HG03460 (cell line): ENCODE data around the gene SHISAL1.
"Not testable (repeated sequence)": the region's sequence is repeated elsewhere in the genome, so short reads cannot be mapped to it uniquely, and the experiment has no call there.

Source experiments
- ATAC-seq: cut with Tn5 transposase; IDR thresholded peaks from one replicate; pipeline ENCODE4 v1.9.1; 2021; ENCODE audit not compliant: unreplicated experiment

Gene SHISAL1

DNA sequence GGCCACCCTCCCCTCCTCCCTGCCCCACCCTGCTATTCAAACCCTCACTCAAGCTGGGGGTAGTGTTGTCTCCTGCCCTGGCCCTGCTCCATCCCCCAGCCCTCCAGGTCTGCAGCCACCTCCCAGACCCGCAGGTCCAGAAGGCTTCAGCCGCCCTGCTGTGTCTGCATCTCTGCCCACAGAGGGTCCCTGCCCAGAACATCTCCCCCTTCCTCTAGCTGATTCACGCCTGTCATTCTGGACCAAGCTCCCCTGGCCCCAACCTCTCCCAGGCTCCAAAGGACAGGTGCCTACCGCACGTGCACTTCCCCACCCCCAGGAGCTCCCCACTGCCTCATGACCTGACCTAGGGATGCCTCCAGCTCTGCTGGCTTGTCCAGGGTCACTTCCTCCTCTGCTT lies 16.0 kb upstream of the SHISAL1 start:
- ATAC-seq, result no peak

- ATAC-seq, result no peak
These were observed 15.6 kb upstream of the SHISAL1 start for GRCh38 chr22:44328326-44328725.

- no peak for ATAC-seq
These were observed 13.7 kb upstream of the SHISAL1 start for GRCh38 chr22:44326491-44326885.

DNA sequence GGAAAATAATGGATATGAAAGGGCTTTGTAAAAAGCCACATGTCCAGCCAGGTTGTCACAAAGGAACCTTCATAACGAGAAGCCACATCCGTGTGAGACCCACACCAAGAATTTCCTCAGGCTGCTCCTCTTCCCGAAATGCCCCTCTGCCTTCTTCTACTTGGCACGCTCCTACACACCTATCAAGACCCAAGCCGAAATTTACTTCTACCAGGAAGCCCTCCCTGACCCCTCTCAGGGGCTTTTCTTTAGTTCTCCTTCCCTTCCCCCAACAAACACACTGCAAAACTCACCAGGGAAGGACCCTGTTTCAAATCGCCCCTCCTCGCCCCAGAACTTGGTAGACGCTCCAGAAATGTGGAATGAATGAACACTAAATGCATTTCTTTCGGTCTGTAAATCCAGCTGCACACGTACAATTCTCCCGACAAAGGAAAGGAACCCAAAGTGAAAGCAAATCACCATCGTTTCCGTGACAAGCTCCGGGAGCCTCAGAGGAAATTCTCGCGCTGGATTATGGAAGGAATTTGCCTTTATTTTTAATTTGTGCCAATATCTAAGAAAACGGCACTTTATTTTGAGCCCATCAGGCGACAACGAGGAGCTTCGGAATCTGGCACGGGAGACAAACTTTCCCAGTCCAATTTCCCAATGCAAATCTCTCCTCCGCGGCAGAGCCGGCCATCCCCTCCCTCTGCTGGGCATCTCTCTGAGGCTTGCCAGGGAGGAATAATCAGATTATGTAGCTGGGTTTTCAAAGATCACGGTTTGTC lies 13.2 kb upstream of the SHISAL1 start:
- ATAC-seq, result no peak

- not testable (repeated sequence) for ATAC-seq
These were observed 10.5 kb upstream of the SHISAL1 start for GRCh38 chr22:44323140-44323790.

DNA sequence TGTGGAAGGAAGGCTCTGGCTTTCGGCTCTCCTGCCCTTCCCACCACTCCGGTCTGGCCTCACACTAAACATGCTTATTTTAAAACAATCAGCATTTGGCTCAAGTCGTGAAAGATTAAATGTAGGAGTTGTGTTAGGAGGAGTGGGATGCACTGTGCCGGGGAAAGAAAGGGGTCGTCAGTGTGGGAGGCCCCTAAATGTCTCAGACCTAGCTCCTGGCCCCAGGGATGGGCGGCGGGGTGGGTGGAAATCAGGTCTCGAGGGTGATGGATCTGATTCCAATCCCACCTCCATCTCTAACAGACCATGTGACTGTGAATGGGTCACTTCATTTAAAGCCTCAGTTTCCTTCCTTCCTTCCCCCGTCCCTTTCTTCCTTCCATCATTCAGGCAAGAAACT lies 6.9 kb upstream of the SHISAL1 start:
- no peak for ATAC-seq

- ATAC-seq, result no peak
These were observed 6.0 kb upstream of the SHISAL1 start for GRCh38 chr22:44318751-44319150.

DNA sequence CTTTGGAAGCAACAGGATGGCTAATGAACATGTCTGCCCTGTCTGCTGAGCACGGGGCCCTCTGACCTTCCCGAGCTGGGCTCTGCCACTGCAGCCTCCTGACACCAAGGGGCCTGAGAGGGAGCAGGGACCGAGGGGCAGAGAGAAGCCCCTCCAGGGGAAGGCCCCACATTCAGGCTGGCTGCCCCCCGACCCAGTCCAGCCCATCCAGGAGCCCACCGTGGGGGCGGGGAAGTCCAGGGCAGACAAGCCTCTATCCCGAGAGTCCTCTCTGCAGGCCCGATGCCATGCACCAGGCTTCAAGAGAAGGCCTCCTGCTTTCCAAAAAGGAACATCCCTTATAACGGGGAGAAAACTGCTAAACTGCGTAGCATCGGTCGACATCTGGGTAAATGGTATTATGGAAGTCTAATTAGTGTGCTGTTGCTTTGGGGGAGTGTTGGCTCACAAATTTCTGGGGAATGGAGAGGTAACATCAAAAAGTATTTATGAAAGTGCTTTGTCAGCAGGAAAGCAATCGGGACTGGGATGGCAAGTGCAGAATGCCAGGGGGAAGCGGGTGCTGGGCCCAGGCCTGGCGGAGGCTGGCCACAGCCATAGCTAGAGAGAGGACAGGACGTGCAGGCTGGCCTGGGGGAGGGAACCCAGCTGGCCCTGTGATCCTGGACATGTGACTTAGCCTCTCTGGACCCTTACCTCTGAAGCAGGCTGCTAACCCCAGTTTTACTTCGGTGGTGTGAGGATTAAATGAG lies 5.3 kb upstream of the SHISAL1 start:
- ATAC-seq, result no peak

DNA sequence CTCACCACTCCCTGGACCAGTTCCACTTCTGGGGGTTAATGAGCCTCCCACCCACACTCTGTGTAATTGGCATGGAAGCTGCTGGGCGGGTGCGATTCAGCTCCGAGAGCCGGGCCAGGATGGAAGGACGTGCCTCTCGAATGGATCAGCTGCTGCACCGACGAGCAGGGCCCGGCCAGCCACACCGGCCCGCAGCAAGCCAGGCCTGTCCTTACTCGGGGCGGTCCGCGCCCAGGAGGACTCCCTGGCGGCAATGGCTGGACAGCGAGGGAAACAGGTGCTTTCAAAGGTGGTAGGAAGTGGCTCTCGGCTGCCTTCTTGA lies 4.3 kb upstream of the SHISAL1 start:
- ATAC-seq, result no peak

- ATAC-seq, result no peak
These were observed 3.8 kb upstream of the SHISAL1 start for GRCh38 chr22:44316393-44317122.

GRCh38 chr22:44314425-44315067 lies 1.8 kb upstream of the SHISAL1 start:
- no peak for ATAC-seq

DNA sequence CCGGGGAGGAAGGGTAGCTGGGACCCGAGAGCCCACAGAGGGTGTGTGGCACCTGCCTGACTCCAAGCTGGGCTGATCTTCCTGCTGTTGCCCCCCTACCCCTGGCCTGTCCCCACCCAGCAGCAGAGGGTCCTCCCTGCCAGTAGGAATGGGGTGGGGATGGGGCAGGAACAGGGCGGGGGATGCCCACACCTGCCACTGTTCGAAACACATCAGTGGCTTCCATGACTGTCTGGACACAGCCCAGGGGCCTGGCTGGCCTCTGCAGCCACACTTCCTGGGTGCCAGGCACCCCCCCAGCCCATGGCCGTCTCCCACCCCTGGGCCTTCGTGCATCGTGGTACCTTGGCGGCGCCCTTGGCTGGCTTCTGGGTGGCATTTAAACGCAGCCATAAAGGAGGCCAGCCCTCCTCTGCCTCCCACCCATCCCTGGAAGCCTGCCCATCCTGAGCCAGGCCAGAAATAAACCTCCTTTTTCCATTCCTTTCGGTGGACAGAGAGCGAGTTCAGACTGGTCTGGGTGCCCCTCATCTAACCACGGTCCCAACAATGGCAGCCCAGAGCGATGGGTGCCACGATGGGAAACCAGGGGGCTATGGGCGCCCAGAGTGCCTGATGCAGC lies 745 bp upstream of the SHISAL1 start:
- no peak for ATAC-seq

DNA sequence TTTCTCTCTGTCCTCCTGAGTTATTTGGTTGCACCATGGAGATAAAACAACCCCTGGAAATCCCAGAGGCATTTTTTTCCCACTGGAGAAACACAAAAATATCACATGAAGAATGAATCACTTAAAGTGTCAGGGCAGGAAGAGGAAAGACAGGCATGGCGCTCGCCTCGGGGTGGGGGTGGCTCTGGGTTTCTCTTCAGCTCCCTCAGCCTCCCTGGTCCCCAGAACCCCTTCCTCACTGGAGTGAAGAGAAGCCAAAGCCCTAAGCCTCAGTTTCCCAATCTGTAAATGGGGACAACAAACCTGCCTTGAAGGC lies 938 bp downstream of the SHISAL1 start:
- no peak for ATAC-seq

- ATAC-seq, result no peak
These were observed 1.5 kb downstream of the SHISAL1 start for GRCh38 chr22:44311104-44311854.

- ATAC-seq, result no peak
These were observed 3.1 kb downstream of the SHISAL1 start for GRCh38 chr22:44309647-44310046.

- ATAC-seq, result no peak
These were observed 3.6 kb downstream of the SHISAL1 start for GRCh38 chr22:44309137-44309536.

DNA sequence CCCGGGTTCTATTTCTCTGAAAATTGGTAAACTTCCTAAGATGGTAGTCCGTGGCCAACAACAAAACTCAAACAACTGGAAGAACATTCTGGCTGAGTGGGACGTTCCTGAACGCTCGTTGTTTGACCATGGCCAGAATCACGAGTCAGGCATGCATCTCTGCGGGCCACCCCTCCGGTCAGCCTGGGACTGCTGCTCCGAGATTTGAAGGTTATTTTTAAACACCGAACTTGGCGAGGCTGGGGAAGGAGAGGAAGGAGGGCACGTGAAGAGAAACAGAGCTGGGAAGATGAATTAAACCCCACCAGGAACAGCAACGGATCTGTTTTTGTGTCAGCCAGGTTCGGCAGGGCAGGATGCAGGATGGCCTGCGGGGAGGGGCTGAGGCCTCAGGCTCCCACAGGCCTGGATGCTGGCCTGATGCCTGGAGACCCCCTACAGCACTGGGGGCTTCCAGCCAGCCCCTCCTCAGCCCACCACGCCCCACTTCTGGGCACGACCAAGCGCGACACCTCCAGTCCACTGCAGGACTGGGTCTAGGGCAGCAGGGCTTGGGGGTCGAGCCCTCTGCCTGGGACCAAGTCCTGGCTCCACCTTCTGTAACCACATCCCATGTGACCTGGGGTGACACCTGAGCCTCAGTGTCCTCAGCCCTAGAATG lies 5.1 kb downstream of the SHISAL1 start:
- no peak for ATAC-seq

DNA sequence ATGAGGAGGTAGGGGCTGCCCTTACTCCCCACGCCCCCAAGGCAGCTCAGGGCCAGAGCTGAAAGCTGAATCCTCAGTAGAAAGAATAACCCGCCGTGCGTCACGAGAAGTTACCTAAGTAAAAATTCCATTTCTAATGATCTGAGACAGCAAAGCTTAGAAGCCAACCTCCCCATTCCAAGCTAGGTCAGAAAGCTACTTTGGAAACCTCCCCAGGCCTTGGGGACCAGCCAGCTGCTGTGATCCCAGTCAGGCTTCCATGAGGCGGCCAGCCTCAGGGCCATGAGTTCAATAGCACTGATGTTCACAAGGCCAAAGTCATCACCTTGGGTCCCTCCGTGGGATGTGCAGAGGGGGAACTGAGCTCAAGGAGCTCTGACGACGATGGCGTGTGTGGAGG lies 6.9 kb downstream of the SHISAL1 start:
- ATAC-seq, result no peak

DNA sequence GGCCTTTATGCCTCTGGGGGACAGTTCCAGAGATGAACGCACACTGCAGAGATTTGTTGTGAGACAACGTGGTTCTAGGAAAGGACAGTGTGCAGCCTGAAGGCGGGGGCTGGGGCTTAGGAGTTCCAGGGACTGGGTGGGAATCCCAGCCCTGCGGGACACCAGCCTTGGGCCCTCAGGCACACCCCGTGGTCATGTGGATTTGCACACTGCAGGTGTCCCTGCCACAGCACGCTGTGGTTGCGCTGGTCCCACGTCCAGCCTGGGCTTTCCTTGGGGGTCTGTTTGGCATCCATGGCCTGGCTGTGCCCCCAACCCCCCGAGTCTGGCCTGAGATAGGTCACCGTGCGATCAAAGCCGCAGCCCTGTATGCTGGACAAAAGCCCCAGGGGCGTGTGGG lies 7.3 kb downstream of the SHISAL1 start:
- no peak for ATAC-seq

- no peak for ATAC-seq
These were observed 7.8 kb downstream of the SHISAL1 start for GRCh38 chr22:44304911-44305310.
